GM21737 (cell line): Measurements from ENCODE around the gene FAM168A.
"Not testable (repeated sequence)": the region's sequence is repeated elsewhere in the genome, so short reads cannot be mapped to it uniquely, and the experiment has no call there.

Experiments
- ATAC-seq: cut with Tn5 transposase; IDR thresholded peaks from one replicate; pipeline ENCODE4 v1.9.1; 2021; ENCODE audit warnings: mild to moderate bottlenecking, moderate library complexity; ENCODE audit not compliant: unreplicated experiment

Gene FAM168A

DNA sequence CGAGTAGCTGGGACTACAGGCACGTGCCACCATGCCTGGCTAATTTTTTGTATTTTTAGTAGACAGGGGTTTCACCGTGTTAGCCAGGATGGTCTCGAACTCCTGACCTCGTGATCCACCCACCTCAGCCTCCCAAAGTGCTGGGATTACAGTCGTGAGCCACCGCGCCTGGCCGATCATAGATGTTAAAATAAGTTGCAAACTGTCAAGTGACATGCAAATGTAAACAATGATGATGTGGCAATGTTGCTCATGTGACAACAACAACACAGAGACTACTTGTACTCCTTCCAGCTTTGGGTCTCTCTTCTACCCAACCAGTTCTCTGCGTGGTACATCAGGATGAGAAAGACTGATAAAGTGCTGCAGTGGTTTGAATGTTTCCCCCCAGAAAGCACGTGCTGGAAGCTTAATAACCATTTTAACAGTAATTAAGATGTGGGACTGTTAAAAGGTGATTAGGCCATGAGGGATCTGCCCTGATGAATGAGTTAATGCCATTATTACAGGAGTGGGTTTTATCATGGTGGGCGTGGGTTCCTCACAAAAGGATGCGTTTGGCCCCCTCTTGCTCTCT, 127.8 kb downstream of the FAM168A start:
- ATAC-seq = not testable (repeated sequence)

DNA sequence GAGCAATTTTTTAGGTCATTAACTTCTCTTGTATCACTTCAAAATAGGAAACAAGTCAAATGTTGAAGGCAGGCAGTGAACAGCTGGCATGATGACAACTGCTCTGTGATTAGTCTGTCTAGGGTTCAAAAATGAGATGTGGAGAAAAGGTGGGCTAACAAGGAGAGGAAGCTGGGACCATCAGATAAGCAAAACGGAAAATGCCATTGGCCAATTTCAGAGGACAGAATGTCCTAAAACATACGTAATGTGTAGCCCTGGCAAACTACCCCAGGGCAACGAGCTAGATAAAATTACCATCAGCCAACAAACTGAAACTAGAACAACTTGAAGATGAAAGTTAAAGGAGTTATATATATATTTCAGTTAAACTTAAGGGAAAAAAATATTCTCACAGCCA, 128.5 kb downstream of the FAM168A start:
- ATAC-seq = no peak

DNA sequence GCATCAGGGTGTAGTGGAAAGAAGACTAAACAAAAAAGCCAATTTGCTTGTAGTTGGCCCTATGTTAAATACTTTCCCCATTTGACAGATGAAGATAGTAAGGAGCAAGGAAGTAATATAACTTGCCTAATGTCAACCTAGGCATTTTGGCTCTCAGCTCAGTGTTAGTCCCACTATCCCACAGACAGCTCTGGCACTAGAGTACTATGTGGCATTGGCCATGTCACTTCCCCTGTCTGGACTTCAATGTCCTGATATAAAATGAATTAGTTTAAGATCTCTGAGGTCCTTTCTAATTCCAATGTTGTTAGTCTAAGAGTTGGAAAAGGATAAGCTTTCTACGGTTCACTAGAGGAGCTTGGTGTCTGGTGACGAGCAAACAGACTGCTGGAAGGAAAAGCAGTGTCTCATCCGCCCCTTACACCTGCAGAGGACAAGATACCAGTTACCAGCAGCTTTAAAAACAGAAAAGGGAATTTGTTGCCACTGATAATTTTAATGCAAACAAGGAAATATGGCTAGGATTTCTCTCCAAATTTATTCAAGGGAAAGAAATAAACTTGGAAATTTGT, 129.2 kb downstream of the FAM168A start:
- ATAC-seq = no peak

DNA sequence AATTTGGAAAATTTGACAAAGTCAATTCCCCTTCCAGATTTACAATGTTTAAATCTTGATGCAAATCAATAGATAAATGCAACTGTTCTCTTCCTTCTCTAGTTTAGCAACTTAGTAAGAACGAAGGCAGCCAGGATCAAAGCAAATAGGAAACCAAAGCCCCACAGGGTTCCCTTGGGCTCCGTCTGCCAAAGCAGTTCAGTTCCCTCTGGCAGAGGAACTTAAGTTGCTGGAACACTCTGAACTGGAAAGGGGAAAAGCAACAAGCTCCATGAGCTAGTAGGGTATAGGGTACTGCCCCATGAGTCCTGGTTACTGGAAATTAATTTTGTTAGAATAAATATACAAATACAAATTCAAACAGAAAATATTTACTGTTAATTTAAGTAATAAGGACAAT, 130.4 kb downstream of the FAM168A start:
- ATAC-seq = no peak

DNA sequence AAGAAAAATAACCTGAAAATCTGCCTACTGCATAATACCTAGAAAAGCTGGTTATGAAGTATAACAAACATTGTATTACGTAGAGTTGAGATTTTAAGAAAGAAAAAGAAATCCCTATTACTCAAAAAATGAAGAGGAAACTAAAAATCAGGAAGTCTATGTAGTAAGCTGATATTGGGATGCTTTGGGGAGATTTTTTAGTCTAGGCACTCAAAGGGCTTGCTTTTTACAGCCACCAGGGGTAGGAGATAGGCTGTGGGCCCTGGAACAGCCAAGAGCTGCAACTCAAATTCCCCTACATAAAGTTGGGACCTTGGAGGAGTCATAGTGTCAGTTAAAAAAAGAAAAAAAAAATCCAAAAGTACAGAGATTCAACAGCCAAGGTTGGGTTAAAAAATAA, 131.3 kb downstream of the FAM168A start:
- ATAC-seq = no peak

DNA sequence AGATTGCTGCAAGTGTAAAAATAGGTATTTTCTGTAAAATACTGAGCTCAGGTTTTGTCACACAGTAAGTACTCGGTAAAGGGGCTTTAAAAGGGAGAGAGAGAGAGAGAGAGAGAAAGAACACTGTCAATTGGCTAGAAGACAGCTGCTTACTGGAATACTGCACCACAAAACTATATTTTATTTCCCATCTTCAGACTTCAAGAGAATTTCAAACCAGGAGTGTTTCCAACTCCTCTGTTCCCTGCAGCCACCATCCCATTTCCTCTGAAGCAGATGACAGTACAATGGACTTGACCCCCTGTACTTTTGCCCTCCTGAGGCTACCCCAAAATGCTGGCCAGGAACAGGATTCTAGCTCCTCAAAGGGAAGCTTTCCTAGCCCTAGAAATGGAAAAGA, 132.0 kb downstream of the FAM168A start:
- ATAC-seq = no peak

DNA sequence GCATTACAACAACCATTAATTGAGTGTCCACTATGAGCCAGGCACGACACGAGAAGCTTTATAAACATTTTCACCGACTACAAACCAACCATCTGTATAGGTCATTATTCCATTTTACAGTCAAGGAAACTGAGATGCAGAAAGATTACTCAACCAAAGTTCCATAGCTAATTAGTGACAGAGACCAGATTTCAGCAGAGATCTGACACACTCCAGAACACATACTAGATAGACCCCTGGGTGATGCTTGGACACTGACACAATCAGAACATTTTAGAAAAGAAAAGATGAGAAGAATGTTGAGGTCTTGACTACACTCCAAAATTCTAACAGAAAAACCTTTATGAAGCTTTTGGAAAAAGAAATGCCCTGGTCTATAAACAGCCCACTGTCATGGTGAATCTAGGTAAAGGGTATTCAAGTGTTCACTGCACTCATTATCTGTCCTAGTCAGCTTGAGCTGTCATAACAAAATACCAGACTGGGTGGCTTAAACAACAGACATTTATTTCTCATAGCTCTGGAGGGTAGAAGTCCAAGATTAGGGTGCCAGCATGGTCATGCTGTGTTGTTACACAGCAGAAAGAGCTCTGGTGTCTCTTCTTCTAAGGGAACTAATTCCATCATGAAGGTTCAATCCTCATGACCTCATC, 132.8 kb downstream of the FAM168A start:
- no peak for ATAC-seq

DNA sequence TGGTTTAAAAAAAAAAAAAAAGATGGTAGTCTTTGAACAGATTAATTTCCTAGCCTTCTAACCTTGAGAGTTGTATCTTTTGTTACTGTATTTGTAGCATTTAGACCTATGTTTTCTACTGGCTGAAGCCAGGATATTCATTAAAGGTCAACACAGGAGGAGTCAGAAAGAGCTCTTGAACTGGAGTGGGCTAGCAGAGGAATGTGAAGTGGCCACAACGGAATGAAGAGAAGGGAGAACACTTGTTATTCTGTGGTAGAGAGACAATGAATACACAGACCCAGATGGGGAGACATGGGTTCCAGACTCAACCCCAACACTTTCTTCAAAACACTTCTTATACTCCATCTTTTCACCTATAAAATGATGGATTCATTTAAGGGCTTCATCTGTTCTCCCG, 133.6 kb downstream of the FAM168A start:
- no peak for ATAC-seq

DNA sequence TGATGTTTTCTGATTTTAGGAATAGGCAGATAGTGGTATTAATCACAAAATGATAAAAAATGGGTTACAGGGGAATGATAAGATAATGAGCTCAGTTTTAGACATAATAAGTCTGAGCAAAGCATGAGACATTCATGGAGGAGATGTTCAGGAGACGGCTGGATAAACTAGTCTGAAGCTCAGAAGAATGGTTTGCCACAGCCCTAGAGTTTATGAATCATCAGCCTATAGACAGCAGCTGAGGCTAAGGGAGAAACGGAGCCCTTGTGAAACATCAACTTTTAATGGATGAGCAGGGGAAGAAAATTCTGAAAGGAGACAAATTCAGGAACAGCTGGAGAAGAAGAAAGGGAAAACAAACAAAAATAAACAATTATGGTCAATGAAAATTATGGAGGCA, 134.6 kb downstream of the FAM168A start:
- ATAC-seq = no peak

DNA sequence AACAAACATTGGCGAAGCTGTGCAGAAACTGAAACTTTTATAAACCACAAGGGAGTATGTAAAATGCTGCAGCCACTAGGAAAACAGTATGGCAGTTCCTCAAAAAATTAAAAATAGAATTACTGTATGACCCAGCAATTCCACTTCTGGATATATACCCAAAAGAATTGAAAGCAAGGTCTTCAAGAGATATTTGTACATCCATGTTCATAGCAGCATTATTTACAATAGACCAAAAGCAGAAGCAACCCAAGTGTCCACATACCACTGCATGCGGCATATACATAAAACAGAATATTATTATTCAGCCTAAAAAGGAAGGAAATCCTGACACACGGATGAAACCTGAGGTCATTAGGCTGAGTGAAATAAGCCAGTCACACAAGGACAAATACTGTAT, 135.9 kb downstream of the FAM168A start:
- no peak for ATAC-seq

DNA sequence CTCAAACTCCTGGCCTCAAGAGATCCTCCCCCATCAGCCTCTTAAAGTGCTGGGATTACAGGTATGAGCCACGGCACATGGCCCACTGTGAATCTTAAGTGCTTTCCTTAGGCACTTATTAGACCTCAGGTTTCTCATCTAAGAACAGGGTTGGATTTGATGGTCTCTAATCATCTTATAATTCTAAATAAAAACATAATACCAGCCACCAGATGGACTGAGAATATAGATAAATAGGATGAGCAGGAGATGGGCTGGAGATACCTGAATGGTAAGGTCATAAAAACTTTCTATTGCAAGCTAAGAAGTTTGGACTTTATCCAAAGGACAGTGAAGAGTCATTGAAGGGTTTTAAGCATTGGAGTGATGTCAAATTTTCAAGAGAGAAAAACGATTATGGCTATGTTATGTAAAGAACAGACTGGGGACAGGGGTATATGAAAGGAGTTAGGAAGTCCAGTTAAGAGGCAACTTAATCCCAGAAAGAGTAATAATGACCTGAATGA, 136.5 kb downstream of the FAM168A start:
- no peak for ATAC-seq

DNA sequence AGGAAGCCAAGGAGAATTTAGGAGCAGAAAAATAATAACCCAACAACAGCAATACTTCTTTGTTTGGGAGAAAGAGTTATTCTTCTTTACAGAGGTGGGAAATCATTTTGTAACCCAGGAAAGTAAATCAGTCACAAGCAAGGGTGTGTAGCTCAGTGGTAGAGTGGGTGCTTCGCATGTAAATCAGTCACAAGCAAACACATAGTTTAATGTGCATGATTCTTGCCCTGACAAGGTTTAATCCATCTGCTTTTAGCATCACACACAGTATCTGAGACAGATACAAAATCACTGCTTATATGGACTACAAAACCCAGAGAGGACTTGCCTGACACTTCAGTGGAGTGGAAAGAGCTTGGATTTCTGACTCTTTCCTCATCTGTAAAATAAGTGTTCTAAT, 139.7 kb downstream of the FAM168A start:
- ATAC-seq = no peak

DNA sequence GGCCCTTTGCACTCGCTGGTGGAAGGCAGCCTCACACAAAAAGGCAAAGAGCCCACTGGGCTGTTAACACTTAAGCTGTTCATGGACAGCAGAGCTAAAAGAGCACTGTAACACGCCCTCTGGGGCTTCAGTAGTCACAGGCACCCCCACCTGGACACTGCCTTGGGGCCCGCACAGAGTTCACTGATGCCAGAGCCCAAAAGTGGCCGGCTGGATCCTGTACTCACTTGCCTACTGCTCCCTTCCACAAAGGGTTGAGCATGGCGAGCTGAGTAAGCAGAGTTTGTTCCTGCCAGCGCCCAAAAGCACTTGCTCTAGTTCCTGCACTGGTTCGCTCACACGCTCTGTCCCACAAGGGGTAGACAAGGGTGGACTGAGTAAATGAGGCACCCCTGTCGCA, 142.9 kb downstream of the FAM168A start:
- no peak for ATAC-seq

DNA sequence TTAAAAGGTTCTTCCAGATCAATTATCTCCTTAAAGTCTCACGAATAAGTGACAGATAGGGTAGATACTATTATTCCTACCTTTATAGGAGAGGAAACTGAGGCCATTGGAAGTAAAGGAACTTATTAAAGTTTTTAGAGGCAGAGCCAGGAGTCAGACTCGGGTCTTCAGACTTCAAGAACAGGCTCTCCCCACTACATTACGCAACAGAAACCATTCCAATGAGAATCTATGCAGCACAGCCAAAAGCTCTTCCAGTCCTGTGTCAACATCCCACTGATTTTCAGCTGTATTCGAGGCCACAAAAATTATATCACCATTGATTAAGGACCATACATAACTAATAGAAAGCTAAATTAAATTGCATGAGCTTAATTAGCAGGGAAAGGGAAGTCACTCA, 144.3 kb downstream of the FAM168A start:
- no peak for ATAC-seq

DNA sequence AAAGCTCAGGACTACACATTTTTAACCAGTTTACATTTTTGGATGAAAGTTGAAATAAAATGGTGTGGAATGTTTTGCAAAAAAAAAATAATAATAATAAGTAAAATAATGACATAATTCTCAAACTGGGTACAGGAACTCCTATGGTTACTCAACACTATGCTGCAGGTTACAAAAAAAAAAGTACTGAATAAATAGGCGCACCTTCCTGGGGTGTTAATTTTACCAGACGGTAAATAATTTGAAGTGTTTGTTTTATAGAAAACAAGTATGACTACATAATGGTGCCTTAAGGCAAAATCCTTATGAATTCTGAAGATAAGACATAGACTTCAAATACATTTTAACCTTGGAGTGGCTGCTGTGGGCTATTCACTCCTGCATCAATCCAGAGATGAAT, 145.2 kb downstream of the FAM168A start:
- ATAC-seq = no peak

DNA sequence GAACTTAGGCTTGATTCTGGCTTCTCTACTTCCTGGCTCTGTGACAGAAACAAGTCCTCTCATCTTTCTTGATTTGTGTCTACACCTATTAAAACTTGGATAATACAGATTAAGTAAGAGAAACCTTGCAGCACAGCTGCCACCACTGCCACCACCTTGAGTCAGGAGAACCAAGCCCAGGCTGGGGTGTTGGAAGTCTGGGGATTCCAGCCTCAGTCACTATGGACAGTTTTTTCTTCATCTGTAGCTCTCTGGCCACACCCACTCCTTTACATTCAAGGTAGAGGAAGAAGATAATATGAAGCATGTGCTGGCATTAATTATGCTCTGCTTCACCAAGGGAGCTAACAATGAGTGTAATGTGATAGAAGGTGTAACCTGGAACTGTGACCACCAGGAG, 146.0 kb downstream of the FAM168A start:
- ATAC-seq = no peak

DNA sequence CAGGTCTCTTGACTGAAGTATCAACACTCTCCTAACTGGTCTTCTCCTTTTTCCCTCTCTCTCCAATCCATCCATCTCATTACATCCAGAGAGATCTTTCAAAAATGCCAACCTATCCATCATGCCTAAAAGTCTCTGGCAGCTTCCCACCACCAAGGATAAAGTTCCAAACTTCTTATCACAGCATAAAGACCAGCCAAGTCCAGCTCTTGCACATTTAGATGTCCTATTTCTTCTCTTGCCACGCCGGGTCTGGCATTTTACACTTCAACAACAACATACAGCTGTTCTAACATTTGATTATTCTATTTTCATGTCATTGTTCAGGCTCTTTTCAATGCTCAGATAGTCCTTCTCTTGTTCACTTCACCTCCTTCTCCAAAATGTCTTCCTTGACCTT, 151.1 kb downstream of the FAM168A start:
- no peak for ATAC-seq

DNA sequence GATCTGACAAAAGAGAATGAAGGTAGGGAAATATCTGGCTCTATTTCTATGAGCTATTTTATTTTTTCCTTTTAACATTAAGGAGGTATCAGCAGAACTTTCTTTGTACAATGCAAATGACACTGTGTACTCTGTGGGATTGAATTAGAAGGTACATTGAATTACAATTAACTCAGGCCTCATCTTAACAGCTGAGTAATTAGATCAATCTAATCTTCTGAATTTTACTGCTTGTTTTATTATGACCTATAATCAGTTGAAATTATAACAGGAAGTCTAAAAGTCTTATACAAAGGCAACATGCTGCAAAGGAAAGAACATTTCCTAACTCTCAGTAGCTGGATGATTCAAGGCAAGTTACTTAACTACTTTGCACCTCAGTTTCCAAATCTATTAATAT, 151.9 kb downstream of the FAM168A start:
- ATAC-seq = no peak

DNA sequence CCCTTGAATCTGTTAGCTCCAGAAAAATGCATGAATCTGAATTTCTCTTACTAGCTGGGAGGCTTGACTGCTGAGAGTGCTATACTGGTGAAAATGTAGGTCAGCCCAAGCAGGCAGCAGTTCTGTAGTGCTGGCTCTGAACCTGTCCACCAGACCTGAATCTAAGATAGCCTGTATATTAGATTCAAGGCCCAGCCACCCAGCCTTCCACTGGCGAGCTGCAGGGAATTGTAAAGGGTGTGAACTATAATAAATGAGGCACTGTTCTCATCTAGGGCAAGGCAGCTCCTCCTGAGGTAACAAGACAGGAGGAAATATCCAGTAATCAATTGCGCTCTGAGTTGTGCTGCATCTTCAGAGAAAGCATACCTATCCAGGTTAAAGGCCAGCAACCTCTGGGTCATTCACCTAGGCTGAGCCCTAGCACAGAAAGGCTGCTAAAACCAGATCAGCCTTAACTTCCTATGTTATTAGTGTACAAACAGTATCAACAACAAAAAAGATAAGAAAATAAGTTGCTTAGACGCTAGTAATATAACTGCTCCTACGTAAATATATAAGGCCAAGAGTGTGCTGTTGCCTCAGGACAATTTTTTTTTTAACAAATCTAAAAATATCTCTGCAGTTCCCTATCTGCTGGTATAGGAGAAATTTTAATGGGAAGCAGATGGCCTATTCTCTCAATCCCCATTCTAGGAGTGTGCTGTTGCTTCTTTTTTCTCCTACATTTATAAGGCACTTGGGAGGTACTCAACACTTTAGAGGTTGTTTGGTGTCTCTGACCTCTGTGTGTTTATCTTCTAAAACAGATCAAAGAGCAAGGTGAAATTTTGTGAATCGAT, 158.7 kb downstream of the FAM168A start:
- no peak for ATAC-seq

DNA sequence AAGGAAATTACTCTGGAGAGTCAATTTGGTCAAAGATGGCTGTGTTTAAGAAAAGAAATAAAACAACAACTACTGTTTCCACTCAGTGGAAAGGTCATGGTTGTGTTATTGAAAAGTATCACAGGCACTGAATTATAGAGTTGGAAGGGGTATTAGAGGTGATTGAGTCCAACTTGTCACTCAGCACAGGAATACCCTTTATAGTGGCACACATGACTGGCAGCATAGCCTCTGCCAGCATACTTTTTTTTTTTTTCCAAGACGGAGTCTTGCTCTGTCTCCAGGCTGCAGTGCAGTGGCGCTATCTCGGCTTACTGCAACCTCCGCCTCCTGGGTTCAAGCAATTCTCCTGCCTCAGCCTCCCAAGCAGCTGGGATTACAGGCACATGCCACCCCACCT, 161.1 kb downstream of the FAM168A start:
- ATAC-seq = not testable (repeated sequence)

DNA sequence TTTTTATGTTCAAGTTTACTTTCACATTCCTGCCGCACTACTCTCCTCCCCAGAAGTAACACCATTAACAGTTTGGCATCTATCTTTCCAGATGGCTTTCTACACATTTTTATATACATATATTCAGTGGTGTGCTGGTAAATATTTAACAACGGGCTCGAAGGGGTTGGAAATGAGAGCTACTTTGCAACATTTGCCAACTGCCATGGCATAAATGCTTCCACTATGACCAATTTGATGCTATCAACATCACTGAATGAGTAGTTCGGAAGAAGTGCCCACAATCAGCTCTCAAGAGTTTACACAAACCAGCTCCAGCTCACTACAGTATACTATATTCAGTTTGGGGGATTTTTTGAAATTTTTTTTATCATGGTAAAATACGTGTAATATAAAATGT, 166.5 kb downstream of the FAM168A start:
- no peak for ATAC-seq

DNA sequence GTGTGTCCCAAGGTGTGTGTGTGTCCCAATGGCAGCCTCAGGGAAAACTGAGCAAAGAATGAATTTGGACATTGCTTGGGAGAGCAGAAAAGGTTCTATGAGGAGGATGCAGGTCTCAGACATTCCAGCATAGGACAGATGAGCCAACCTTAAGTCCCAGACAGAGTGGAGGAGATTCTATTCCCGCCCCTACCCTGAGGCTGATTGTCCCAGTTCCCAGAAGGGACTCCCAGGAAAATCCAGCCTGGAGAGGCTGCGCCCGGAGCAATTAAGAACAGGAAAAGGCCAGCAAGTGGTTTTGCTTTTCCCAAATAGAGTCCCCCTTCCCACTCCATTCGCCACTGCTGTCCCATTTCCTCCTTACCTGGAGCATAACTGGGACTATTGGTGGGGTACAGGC, 167.6 kb downstream of the FAM168A start:
- no peak for ATAC-seq
